Epidermal melanocyte (primary cell): ENCODE measurements around the gene METTL24.
"Not testable (repeated sequence)": the region's sequence is repeated elsewhere in the genome, so short reads cannot be mapped to it uniquely, and the experiment has no call there.

Experiments used
- DNase-seq: peaks from one replicate; pipeline ENCODE4 v3.0.0; 2011; ENCODE audit warnings: low spot score; ENCODE audit not compliant: insufficient read length

The METTL24 gene

GRCh38 chr6:110270165-110270564, 88.0 kb downstream of the METTL24 start:
- no peak for DNase-seq

GRCh38 chr6:110269623-110270022, 88.5 kb downstream of the METTL24 start:
- no peak for DNase-seq

DNA sequence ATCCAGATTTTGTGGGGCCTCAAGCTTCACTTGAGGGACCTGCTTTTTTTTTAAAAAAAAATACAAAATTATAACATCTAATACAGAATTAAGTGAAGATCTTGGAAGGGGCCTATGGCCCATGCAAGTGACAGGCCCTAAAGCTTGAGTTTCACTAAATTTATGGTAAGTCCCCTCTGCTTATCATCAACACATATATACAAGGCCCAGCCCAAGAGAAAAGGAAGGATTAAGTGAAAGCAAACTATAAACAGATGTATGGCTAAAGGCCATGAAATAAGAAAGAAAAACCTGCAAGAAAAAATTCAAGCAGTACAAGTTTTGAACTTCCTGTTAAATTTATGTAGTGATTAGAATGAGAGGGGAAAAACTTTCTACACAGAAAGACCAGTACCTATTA, 91.2 kb downstream of the METTL24 start:
- DNase-seq, result no peak

DNA sequence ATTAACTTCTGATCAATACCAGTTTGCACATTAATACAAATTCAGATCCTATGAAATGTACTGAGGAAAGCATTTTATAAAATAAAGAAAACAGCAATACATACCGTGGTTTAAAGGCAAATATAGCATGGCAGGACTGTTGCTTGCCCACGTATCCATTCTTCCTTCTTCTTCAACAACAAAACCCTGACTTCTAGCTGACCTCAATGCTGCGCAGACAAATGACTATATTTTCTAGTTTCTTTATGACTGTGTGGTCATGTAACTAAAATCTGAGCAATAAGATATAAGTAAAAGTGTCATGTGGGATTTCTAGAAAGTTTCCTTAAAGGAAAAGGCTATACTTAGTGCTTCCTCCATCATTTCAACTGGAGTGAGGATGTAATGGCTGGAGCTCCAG, 92.9 kb downstream of the METTL24 start:
- DNase-seq, result no peak

DNA sequence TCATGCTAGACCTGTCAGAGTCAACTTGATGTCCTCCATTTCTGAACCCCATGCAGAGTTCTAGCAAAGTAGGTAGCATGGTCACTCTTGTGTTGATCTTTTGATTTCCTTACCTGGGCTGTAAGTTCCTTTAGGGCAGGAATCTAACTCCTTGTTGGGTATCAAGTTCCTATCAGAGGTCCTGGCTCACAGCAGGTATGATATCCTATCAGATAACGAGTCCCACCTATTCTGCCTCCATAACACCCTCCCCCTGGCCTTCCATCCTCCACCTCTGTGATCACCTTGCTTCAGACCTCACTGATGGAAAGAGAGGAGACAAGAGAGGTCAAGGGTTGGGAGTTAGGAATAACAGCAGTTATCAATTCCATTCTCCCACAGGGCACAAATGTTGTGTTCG, 101.8 kb downstream of the METTL24 start:
- no peak for DNase-seq

- peak; percentile 28 for DNase-seq
Measured at GRCh38 chr6:110255211-110255750, 102.9 kb downstream of the METTL24 start.

DNA sequence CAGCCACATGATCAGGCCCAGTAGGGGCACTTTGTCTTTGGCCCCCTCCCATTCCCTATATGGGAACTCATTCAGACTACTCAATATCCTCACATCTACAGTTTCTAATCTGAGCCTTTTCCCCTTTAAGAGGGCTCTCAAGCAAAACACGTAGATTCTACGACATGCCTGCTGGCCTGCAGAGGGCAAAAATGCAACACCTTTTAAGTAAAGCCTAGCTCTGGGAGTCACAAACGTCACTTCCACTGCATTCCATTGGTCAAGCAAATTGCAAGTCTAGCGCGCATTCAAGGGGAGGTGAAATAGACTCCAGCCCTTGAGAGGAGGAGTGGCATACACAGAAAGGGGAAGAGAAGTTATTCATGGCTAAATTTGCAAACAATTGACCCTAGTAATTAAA, 107.3 kb downstream of the METTL24 start:
- no peak for DNase-seq

DNA sequence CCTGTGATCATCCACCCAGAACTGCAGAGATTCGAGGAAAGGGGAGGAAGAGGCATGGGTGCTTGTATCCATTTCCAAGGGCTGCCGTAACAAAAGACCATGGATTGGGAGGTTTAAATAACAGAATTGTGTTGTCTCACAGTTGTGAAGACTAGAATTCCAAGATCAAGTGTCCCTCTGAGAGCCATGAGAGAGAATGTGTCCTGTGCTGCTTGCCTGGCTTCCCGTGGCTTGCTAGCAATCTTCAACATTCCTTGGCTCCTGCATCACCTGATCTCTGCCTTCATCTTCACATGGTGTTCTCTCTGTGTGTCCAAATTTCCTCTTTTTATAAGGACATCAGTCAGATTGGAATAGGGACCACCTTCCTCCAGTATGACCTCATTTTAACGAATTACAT, 108.1 kb downstream of the METTL24 start:
- no peak for DNase-seq

GRCh38 chr6:110246900-110247546, 111.1 kb downstream of the METTL24 start:
- no peak for DNase-seq

- no peak for DNase-seq
Measured at GRCh38 chr6:110246378-110246777, 111.8 kb downstream of the METTL24 start.

- not testable (repeated sequence) for DNase-seq
Measured at GRCh38 chr6:110244621-110245020, 113.5 kb downstream of the METTL24 start.

DNA sequence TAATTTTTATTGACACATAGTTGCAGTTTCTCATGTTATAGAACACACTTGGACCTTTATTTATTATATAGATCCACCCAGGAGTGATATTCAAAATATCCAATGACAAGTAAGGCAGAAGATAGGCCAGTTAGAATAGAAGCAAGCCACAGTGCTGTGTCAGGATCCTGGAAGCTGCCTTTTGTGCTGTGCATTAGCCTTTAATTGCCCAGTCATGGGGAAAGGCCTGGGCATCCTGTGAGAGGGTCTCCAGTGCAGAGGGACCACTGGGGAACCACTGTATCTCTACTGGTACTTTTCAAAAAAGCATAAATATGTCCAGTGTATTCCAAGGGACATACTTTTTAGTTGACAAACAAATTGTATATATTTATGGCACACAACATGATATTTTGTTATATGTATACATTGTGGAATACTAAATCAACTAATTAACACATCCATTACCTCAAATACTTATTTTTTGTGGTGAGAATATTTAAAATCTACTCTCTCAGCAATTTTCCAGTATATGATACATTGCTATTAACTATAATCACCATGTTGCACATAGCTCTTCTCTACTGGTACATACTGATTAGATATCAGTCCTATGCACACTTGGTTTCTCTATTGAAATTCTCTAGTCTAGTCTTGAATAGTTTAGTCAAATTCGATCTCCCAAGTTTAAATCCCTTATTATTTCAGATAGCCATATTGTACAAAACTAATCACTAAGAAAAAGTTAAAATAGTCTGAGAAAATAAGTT, 118.4 kb downstream of the METTL24 start:
- DNase-seq, result no peak

GRCh38 chr6:110236007-110236406, 122.1 kb downstream of the METTL24 start:
- not testable (repeated sequence) for DNase-seq

DNA sequence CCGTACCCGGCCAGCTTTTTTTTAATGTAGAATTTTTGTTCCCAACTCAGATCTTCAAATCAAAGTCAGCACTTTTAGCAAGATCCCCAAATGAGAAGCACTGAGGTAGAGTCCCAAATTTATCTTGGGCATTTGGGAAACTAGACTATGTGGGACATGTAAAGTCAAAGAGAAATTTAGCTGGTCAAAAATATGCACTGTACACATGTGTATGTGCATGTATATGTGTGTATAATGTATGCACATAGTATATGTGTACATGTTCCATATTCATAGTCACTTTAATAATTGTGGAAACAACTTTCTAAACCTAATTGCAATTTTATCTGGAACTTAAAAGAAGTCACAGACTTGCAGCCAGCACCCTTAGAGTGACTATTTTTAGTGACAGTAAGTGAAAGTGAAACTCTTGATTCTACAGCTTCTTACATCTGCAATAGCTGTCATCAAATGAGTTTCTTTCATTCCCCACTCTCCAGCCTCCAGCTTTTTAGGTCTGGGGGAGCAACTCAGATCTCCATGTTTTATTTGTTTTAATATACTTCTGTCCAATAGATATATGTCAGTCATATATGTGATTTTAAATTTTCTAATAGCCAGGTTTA, 124.3 kb downstream of the METTL24 start:
- DNase-seq, result no peak

- no peak for DNase-seq
Measured at GRCh38 chr6:110232450-110232849, 125.7 kb downstream of the METTL24 start.

- DNase-seq, result no peak
Measured at GRCh38 chr6:110226261-110226660, 131.9 kb downstream of the METTL24 start.

GRCh38 chr6:110221738-110222137, 136.4 kb downstream of the METTL24 start:
- no peak for DNase-seq

DNA sequence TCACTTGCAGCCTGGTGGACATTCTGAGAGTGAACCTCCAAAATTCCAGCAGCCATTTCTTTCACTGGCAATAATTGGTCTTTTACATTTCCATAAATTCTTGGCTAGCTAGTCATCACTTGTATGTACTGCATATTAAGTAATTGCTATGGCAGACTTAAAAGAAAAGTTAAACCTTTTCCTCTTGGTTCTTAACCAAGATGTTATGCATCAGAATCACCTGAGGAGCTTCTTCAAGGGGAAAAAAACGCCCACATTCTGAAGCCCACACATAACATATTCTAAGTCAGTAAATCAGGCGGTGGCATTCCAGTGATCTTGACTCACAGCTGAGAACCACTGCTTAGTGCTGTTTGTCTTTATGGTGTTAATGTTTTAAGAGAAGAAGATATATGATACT, 140.9 kb downstream of the METTL24 start:
- no peak for DNase-seq

DNA sequence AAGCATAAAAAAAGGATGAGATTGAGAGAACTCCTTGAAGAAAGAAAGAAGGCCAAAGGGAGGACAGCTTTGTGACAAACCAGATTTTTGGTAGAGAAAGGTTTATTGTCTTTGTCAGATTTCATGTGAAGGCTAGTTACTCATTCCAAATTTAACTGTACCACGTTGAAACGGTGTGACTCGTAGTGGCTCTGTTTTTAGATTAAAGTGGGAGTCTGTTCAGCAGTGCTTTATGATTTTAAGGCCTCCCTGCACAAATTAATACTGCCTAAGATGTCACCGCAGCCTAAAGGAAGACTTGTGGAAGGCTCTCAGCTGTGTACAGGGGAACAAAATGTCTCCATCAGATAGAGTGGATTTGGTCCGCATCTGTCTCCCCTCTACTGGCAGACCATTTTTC, 142.0 kb downstream of the METTL24 start:
- no peak for DNase-seq

- DNase-seq, result no peak
Measured at GRCh38 chr6:110214338-110214737, 143.8 kb downstream of the METTL24 start.

- DNase-seq, result no peak
Measured at GRCh38 chr6:110211753-110212152, 146.4 kb downstream of the METTL24 start.

- DNase-seq, result no peak
Measured at GRCh38 chr6:110207652-110208051, 150.5 kb downstream of the METTL24 start.
